ENCODE measurements around the gene CROCC2.

DNA sequence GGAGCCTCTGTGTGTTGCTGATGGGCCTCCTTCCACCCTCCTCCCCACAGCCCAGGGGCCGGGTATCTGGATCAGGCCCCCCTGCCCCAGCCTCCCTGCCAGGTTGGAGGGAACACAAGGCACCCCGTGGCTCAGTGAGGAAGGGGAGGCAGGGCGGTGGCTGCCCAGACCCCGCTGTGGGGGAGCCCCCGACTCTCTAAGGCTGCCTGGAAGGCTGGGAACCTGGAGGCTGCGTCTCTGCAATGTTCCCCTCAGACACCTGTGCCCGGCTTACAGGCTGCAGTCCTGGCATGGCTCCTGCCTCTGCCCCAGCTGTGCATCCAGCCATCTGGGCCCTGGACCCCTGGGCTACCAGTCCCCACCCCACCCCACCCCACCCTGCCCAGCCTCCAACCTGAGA lies 9.7 kb upstream of the CROCC2 start:
- TF ChIP-seq, protein P1, sequence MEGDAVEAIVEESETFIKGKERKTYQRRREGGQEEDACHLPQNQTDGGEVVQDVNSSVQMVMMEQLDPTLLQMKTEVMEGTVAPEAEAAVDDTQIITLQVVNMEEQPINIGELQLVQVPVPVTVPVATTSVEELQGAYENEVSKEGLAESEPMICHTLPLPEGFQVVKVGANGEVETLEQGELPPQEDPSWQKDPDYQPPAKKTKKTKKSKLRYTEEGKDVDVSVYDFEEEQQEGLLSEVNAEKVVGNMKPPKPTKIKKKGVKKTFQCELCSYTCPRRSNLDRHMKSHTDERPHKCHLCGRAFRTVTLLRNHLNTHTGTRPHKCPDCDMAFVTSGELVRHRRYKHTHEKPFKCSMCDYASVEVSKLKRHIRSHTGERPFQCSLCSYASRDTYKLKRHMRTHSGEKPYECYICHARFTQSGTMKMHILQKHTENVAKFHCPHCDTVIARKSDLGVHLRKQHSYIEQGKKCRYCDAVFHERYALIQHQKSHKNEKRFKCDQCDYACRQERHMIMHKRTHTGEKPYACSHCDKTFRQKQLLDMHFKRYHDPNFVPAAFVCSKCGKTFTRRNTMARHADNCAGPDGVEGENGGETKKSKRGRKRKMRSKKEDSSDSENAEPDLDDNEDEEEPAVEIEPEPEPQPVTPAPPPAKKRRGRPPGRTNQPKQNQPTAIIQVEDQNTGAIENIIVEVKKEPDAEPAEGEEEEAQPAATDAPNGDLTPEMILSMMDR (IDR thresholded peaks at IDR 0.05) = no peak
- TF ChIP-seq POLR2A (IDR thresholded peaks at IDR 0.05) = no peak
